ENCODE measurements around the gene JDP2.

JDP2 gene

DNA sequence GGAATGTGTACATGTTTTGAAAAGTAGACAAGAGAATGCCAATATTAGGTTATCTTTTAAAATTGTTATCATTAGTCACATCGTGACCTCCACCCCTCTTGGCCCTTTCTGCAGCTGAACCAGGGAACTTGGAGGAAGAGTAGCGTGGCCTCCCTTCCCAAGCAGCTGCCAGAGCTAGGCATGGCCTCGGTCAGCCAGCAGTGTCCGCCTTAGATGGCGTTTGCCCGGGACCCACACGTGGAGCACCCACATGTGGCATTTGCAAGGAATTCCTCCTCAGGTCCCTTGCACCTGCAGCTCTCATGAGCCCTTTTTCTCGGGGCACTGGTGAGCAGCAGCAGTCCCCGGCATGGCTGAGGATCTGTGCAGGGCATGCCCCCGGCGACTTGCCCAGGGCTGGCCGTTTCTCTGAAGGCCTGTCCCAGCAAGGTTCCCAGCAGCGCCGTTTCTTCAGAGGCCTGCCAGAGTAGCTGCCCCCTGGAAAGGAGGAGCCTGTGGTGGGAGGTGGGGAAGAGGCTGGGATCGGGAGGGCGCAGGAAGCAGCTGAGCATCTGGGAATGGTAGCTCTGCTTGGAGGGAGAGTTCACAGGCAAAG lies 10.8 kb downstream of the JDP2 start:
- no peak for DNase-seq

DNA sequence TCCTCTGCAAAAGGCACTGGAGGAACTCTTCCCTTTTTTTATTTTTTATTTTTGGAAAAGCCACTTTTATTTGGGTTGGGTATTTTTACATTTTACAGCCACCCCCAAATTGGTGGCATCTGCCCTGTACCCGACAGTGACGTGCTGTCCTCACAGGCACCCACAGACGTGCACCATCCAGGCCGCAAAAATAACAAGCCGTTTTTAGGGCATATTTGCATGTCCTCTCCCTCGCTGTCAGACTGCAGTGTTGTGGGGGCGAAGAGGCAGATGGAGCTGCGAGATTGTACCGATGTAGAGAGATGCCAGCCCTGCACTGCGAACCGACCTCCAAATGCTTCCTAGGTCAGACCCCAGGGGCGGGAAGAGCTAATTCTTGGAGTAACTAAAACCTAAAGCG lies 12.2 kb downstream of the JDP2 start:
- no peak for DNase-seq

DNA sequence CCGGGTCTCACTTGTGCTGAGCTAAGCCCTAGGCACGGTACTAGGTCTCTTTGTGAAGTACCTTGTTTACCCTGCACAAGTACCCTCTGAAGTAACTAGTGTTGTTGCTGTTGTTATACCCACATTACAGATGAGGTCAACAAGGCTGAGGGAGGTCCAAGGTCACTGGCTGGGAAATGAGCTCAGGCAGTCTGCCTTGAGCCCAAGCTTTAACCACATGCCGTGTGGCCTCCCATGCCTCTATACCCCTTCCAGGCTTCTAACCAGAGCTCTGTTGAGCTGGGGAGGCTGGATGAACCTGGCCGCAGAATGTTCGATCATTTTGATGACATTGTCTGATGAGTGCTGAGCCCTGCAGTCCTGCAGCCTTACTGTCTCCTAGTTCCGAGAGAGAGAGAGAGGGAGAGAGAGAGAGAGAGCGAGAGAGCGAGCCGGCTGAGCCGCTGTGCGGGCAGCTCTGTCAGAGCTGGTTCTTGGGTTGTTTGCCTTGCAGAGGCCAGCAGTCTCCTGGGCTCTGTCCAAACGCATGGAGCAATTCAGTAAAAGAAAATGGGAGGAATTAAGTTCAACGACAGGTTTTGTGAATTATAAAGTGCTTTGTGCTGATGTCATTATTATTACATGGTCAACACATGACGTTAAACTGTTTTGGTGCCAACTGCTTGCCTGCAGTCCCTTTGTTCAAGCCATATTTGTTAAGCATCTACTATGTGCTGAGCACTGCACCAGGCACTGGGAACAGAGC lies 13.1 kb downstream of the JDP2 start:
- DNase-seq, result no peak

GRCh38 chr14:75441728-75442127 lies 13.9 kb downstream of the JDP2 start:
- DNase-seq, result no peak

GRCh38 chr14:75442166-75442565 lies 14.3 kb downstream of the JDP2 start:
- no peak for DNase-seq

GRCh38 chr14:75442642-75443041 lies 14.8 kb downstream of the JDP2 start:
- no peak for DNase-seq

- DNase-seq, result no peak
These were observed 15.6 kb downstream of the JDP2 start for GRCh38 chr14:75443203-75443969.

DNA sequence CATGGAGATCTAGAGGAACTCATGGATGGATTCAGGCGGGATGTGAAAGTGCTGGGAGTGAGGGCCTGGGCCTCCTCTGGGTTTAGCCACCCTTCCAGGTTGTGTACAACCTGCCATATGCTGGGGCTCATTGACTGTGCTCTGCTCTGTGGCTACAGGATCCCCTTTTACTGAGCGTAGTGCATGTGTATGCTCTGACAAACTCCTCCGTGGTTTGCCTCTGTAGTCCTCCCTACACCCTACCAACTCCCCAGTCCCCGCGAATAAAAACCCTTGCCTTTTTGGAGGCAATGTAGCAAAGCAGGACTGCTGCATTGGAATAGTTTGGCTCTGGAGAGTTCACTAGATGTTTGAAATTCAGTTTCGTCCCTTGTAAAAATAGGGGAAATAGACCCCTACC lies 17.4 kb downstream of the JDP2 start:
- DNase-seq, result no peak

GRCh38 chr14:75445963-75446362 lies 18.1 kb downstream of the JDP2 start:
- DNase-seq, result no peak

DNA sequence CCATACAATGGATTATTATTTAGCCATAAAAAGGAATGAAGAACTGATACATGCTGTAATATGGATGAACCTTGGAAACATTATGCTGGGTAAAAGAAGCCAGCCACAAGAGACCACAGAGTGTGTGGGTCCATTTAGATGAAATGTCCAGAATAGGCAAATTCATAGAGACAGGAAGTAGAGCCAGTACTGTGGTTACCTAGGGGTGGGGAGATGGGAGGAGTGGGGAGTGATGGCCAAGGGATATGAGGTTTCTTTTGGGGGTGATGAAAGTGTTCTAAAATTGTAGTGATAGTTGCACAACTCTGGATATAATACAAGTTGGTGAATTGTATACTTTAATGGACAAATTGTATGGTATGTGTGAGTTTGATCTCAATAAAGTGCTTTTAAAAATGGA lies 18.6 kb downstream of the JDP2 start:
- no peak for DNase-seq

GRCh38 chr14:75448209-75448608 lies 20.4 kb downstream of the JDP2 start:
- no peak for DNase-seq

GRCh38 chr14:75449036-75449435 lies 21.2 kb downstream of the JDP2 start:
- DNase-seq, result no peak

- DNase-seq, result no peak
These were observed 21.9 kb downstream of the JDP2 start for GRCh38 chr14:75449696-75450095.

GRCh38 chr14:75450381-75451276 lies 22.8 kb downstream of the JDP2 start:
- no peak for DNase-seq

- DNase-seq, result no peak
These were observed 24.5 kb downstream of the JDP2 start for GRCh38 chr14:75452324-75452723.

DNA sequence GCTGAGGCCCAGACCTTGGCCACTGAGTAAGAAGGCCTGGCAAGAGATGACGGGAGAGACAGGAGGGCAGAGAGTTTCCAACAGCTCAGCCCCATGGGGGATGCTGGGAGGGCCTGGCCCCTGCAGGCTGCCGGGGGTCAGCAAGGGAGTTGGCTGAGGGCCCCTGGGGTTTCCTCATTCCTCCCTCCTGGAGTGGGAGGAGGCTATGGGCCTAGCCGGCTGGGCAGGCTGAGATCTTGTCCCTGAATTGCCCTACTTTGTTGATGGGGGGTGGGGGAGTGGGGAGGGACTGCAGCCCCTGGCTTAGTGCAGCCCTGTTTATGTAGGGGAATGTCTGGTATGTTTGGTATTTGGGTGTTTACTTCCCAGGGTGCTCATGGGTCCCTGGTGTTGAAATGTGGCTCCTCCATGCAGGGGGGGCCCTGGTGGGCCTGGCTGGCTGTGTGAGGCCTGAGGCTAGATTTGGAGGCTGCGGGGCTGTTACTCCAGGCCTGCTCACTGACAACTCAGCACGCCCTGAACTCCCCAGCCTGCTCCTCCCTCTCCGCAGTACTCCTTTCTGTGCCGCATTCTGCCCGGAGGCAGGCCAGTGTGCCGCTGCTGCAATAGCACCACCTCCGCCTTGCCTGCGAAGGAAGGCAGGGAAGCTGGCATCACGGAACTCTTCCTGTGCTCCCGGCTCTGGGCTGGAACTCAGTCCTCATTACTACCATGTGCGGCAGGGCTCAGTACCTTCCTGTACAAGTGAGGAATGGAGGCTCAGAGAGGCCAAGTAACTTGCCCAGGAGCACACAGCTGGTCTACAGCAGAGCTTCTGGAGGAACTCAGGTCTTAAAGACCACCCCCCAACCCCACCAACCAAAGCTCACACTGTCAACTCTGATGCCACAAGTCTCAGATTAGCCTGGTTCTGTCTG lies 25.3 kb downstream of the JDP2 start:
- DNase-seq, result no peak

- no peak for DNase-seq
These were observed 26.1 kb downstream of the JDP2 start for GRCh38 chr14:75453817-75454434.

- DNase-seq, result no peak
These were observed 27.2 kb downstream of the JDP2 start for GRCh38 chr14:75454963-75455546.

DNA sequence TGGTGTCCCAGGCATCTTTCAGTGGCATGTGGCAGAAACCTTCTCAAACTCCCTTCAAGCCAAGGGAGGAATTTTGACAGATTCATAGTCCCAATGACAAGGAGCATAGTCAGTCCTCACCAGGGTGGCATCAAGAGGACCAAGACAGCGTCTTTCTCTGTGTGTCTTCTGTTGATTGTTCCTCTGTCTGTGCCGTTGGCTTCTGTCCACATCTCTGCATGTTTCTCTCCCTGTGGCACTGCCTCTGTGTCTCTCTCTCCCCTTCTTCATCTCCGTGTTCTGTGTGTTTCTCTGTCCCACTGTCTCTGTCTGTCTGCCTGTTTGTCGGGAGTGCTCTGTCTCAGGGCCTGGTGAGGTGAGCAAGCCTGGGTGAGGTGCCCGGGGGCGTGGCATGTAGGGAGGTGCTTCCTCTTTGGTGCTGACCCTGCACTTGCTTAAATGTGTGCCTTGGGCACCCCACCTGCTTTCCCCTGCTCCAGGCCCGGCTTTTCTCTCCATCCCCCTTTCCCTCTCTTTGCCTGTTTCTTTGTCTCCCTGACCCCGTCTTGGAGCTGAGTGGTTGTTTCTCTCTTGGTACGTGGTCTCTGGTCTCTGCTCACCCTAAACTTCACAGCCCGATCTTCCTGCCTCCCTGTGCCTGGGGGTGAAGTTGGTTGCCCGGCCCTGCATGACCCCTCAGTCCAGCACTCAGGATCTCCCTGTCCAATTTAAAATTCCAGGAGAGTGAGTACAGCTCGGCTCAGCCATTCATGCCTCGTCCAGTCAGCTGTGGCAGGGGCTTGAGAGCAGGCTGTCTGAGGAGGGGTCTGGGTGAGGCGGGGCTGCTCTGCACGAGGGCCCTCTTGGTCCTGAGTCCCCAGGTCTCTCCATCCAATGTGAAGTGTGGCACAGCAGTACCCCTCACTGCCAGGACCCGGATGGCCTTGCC lies 28.5 kb downstream of the JDP2 start:
- DNase-seq, result no peak

GRCh38 chr14:75456997-75457335 lies 29.1 kb downstream of the JDP2 start:
- DNase-seq, result no peak

Data from GOT3 (cell line).